Activated CD8-positive, alpha-beta memory T cell treated with anti-CD3 and anti-CD28 coated beads, Interleukin-2, amount 50 U/mL, for 1 hour (primary cell): ENCODE results near the gene LTN1.
"Not testable (repeated sequence)": the region's sequence is repeated elsewhere in the genome, so short reads cannot be mapped to it uniquely, and the experiment has no call there.

Experiments used
- DNase-seq: peaks from one replicate; pipeline ENCODE4 v3.0.0-alpha.2; 2020; ENCODE audit errors: extremely low read depth

LTN1 gene

GRCh38 chr21:28988146-28988545 lies 4.5 kb downstream of the LTN1 start:
- DNase-seq = not testable (repeated sequence)

GRCh38 chr21:28986677-28987076 lies 6.0 kb downstream of the LTN1 start:
- no peak for DNase-seq

GRCh38 chr21:28982637-28983036 lies 10.0 kb downstream of the LTN1 start:
- no peak for DNase-seq

GRCh38 chr21:28979092-28979491 lies 13.6 kb downstream of the LTN1 start:
- DNase-seq = no peak

DNA sequence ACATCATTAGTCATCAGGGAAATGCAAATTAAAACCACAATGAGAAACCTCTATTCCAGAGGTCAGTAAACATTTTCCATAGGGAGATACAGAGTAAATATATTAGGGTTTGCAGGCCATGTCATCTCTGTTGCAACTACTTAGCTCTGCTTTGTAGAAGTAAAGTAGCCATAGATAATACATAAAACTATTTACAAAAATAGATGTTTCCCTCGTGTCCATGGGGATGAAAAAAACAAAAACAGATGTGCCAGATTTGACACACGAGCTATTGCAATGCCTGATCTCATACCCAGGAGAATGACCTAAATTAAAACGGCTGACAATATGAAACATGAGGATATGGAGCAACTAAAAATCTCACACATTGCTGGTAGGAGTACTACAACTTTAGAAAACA lies 17.3 kb downstream of the LTN1 start:
- DNase-seq = no peak

DNA sequence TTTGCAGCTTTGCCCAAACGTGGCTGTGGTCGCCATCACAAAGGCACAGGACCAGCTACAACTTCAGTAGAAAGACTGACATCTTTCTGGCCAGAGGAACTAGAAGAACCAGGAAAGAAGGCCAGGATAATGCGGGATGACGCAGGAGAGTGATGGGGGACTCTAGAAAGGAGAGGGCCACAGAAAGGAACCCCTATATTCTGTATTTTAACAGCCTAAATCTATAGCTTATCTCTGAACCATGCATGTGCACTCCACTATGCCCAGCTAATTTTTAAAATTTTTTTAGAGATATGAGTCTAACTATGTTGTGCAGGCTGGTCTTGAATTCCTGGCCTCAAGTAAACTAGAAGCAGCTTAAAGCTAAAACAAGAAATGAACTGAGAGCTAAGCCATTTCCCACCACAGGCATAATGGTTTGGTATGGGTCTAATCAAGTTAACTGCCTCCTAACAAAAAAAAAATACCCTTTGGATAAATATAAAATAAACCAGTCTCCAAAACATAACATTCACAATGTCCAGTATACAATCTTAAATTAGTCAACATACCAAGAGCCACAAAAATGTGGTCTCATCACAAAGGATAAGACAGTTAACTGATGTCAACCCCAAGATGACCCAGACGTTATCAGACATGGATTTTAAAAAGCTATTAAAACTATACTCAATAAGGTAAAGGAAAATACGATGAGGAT lies 18.0 kb downstream of the LTN1 start:
- no peak for DNase-seq

GRCh38 chr21:28972398-28972797 lies 20.3 kb downstream of the LTN1 start:
- no peak for DNase-seq

GRCh38 chr21:28971171-28971570 lies 21.5 kb downstream of the LTN1 start:
- no peak for DNase-seq

DNA sequence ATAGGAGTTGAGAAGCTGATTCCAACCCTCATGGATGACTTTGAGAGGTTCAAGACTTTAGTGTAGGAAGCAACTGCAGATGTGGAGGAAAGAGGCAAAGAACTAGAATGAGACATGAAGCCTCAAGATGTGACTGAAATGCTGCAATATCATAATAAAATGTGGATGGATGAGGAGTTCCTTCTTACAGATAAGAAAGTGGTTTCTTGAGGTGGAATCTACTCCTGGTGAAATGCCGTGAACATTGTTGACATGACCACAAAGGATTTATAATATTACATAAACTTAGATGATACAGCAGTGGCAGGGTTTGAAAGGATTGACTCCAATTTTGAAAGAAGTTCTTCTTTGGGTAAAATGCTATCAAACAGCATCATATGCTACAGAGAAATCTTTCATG lies 28.8 kb downstream of the LTN1 start:
- no peak for DNase-seq

DNA sequence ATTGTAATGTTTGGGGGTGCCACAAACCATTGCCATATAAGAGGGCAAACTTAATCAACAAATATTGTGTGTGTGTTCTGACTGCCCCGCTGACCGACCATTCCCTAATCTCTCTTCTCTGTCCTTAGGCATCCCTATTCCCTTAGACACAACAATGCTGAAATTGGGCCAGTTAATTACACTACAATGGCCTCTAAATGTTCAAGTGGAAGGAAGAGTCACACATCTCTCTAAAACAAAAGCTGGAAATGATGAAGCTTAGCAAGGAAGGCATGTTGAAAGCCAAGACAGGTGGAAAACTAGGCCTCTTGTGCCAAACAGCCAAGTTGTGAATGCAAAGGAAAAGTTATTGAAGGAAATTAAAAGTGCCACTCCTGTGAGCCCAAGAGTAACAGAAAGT lies 30.2 kb downstream of the LTN1 start:
- DNase-seq = no peak

DNA sequence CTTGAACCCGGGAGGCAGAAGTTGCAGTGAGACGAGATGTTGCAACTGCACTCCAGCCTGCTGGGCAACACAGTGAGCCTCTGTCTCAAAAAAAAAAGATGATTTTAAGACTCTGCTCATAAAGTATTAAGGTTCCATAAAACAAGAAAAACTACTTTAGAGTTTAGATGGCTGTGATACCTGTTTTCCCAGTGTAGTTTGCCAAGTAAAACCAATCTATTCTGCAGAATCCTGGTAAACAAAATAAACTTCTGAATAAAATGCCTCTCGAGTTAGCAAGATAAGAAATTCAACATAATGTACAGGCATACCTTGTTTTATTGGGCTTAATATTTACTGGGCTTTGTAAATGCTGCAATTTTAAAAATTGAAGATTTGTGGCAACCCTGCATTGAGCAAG lies 30.8 kb downstream of the LTN1 start:
- no peak for DNase-seq

DNA sequence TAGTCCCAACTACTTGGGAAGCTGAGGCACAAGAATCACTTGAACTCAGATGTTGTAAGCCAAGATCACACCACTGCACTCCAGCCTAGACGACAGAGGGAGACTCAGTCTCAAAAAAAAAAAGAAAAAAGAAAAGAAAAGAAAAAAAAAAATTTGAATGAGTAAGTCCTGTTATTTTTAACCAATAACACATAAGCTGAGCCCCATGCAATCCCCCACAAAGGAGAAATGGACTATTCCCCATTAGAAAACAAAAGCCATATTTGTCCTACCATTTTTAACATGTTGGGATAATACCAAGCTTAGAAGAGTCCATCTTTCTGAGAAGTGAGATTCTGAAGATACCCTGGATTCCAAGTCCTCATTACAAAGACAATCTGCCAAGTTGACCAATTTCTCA lies 32.4 kb downstream of the LTN1 start:
- no peak for DNase-seq

- no peak for DNase-seq
These were observed 33.1 kb downstream of the LTN1 start for GRCh38 chr21:28959367-28960099.

DNA sequence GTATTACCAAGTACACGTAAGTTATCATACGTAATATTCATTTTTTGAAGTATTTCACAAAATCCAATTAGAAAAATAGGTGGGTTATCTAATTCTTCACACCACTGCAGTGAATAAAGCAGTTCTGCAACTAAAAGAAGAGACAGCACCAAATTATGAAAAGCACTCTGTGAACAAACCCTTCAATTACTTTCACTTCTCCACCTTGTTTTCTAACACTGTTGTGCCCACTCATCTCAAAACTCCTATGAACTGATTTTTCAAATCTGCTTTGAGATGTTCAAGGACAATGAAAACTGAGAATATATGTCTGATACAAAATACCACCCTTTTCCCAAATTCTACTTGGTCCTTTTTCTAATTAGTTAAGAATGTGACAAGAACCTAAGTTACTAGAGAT lies 39.4 kb downstream of the LTN1 start:
- no peak for DNase-seq

GRCh38 chr21:28952686-28953085 lies 40.0 kb downstream of the LTN1 start:
- no peak for DNase-seq

GRCh38 chr21:28949318-28949717 lies 43.4 kb downstream of the LTN1 start:
- DNase-seq = no peak

DNA sequence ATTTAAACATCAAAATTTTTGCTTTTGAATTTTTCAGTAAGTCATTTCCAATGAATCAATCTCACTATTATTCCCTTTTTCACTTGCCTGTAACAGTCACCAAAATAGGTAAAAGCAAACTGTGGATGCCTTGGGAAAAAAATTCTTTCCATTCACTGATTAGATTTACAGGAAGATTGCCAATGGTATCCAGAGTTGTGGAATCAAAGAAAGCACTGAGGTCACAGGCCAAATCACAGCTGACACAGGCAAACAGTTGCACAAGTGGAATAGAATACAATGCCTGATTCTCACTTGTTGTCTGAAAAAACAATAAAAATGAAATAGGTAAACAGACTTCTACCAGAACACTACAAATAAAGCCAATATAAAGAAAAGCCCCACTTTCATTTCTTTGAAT lies 48.4 kb downstream of the LTN1 start:
- DNase-seq = no peak

DNA sequence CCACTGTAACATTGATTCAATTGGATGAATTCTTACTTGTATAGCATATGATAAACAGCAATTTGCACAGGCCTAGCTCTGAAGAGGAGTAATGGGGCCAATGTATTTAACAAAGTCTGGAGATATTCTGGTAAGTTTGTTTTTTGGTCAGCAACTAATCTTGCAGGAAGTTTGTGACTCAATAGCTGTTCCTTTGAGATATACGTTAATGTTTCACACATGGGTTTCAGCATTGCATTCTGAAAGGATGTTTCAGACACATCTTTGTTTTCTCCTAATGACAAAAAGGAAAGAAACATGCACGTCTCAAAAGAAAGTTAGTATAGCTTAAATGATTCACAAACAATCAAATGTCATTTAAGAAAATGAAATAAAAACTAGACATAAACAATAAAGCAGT lies 49.0 kb downstream of the LTN1 start:
- DNase-seq = no peak

DNA sequence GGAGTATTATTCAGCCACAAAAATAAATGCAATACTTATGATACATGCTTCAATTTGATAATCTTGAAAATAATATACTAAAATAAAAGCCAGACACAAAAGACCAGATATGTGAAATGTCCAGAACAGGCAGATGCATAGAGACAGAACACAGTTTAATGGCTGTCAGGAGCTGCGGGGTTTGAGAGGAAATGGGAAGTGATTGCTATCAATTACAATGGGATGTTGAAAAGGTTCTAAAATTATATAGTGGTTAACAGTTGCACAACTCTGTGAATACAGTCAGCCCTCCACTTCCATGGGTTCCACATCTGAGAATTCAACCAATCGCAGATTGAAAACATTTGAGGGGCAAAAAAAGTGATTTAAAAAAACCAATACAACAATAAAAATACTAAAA lies 54.0 kb downstream of the LTN1 start:
- no peak for DNase-seq

DNA sequence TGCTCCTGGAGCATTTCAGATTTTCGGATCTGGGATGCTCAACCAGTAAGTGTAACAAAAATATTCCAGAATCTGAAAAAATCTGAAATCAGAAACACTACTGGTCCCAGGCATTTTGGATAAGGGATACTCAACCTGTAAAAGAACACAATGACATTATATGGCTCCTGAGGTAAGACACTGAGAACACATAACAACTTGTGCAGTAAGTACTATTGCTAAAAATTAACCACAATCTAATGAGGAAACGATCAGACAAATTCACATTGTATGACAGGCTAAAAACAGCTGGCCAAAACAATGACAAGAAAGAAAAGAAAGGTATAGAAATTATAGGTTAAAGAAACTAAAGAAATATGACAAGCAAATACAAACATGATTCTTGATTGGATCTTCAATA lies 54.9 kb downstream of the LTN1 start:
- no peak for DNase-seq

- no peak for DNase-seq
These were observed 56.0 kb downstream of the LTN1 start for GRCh38 chr21:28936721-28937120.

DNA sequence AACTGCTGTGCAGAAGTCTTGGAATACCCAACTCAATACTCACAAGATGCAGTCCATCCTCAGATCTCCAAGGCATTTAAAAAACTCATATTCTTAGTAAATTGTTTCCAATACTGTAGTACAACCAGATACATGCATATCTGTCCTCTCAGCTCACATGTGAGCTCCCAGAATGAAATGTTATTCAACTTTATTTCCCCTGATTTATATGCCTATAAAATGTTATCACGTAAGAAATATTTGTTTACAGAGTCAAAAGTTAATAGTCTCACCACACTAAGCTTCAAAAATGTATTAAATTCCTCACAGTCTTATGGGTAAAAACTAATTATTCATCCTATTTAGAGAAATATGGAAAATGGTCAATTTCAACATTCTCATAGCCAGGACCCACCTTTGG lies 56.6 kb downstream of the LTN1 start:
- no peak for DNase-seq

GRCh38 chr21:28932717-28933116 lies 60.0 kb downstream of the LTN1 start:
- DNase-seq = no peak
